K562 (cell line): Measurements from ENCODE around the gene KLF13. TPM values are rescaled to one million over a fixed set of nuclear protein-coding genes. Genes with fewer than 3 reads are reported as not detected.

Experiments
- ADNP ChIP-seq: fragments of 200-800 bp; sonication (Bioruptor generic); IDR thresholded peaks from 2 replicates; pipeline ENCODE4 v1.6.1; 2016; ENCODE audit warnings: missing genetic modification characterization, missing compliant biosample characterization
- BDP1 ChIP-seq: IDR thresholded peaks from 3 replicates; pipeline ENCODE4 v1.6.1; 2011; ENCODE audit not compliant: insufficient read length, insufficient read depth
- CBX1 ChIP-seq: sonication (generic); IDR thresholded peaks from 2 replicates; pipeline ENCODE4 v1.6.1; 2016; ENCODE audit warnings: antibody characterized with exemption, low read depth, mild to moderate bottlenecking
- E2F4 ChIP-seq: sonication (generic); formaldehyde crosslinking; IDR thresholded peaks from 2 replicates; pipeline ENCODE4 v1.8.0; 2022; ENCODE audit warnings: mild to moderate bottlenecking, low read depth, missing genetic modification reagents
- ELF2 ChIP-seq: fragments of 250-450 bp; sonication (Bioruptor Pico); IDR thresholded peaks from 2 replicates; pipeline ENCODE4 v1.5.0; 2021; ENCODE audit warnings: mild to moderate bottlenecking
- GABPA ChIP-seq: fragments of 200-800 bp; sonication (Bioruptor generic); conservative IDR thresholded peaks from 2 replicates; pipeline ENCODE4 v1.6.1; 2016; ENCODE audit warnings: low read depth, missing genetic modification characterization, missing compliant biosample characterization
- GABPB1 ChIP-seq: sonication (generic); formaldehyde crosslinking; IDR thresholded peaks from 2 replicates; pipeline ENCODE4 v1.8.0; 2022; ENCODE audit warnings: mild to moderate bottlenecking, missing genetic modification reagents
- HCFC1 ChIP-seq: IDR thresholded peaks from 2 replicates; pipeline ENCODE4 v1.6.1; 2012; ENCODE audit warnings: low read depth, low read length, improper control_type of control experiment
- HNRNPLL ChIP-seq: fragments of 200-400 bp; formaldehyde crosslinking; IDR thresholded peaks from 2 replicates; pipeline ENCODE4 v1.6.1; 2017; ENCODE audit warnings: low read length, low read depth, mild to moderate bottlenecking; ENCODE audit not compliant: poor library complexity, severe bottlenecking
- KDM5B ChIP-seq: fragments of 200-600 bp; sonication (generic); IDR thresholded peaks from 2 replicates; pipeline ENCODE4 v1.6.1; 2012; ENCODE audit warnings: low read depth, mild to moderate bottlenecking, moderate library complexity, low read length, control low read depth, inconsistent platforms; ENCODE audit not compliant: insufficient replicate concordance
- MAX ChIP-seq: sonication (generic); formaldehyde crosslinking; IDR thresholded peaks from 2 replicates; pipeline ENCODE4 v1.9.0; 2022; ENCODE audit warnings: mild to moderate bottlenecking, missing genetic modification reagents
- NR1H2 ChIP-seq: sonication (generic); formaldehyde crosslinking; IDR thresholded peaks from 2 replicates; pipeline ENCODE4 v1.4.0; 2020; ENCODE audit warnings: mild to moderate bottlenecking, missing genetic modification reagents
- SRSF9 ChIP-seq: fragments of 200-400 bp; formaldehyde crosslinking; IDR thresholded peaks from 2 replicates; pipeline ENCODE4 v1.6.1; 2017; ENCODE audit warnings: low read depth, low read length, borderline replicate concordance
- TRIM28 ChIP-seq: fragments of 450-650 bp; IDR thresholded peaks from 2 replicates; pipeline ENCODE4 v1.6.1; 2017
- ZBTB40 ChIP-seq, 2 experiments: fragments of 450-650 bp in 1 of 2; sonication (generic) in 1 of 2; formaldehyde crosslinking in 1 of 2; IDR thresholded peaks; 2 replicates each; pipeline versions ENCODE4 v1.7.1 to v1.9.0; 2016 to 2022; ENCODE audit warnings: inconsistent platforms in 1 of 2, mild to moderate bottlenecking in 1 of 2, missing genetic modification reagents in 1 of 2
- ZZZ3 ChIP-seq: fragments of 450-650 bp; IDR thresholded peaks from 2 replicates; pipeline ENCODE4 v1.6.1; 2016; ENCODE audit warnings: antibody characterized with exemption, mild to moderate bottlenecking, moderate library complexity
- polyA plus RNA-seq, 8 experiments: library from polyadenylated mRNA; depleted of rRNA in 4 of 8; stranded (reverse) in 5 of 8; unstranded in 3 of 8; fragments of >200 nt; fragmentation: Nextera tagmentation in 2 of 8; fragmentation: Illumina TruSeq in 1 of 8; extraction: Ambion mirVana in 2 of 8; extraction: Trizol in 1 of 8; gene quantifications; 2 replicates each; pipeline versions ENCODE4 v1.2.1 to v1.2.3, GENCODE V29; 2011 to 2014; ENCODE audit warnings: inconsistent platforms in 1 of 8, missing spikeins in 1 of 8
- total RNA-seq, 7 experiments: library from RNA; depleted of rRNA in 6 of 7; stranded (reverse); fragments of >200 nt in 6 of 7; fragmentation: Illumina TruSeq in 2 of 7; extraction: Trizol in 2 of 7; gene quantifications; 2 replicates each; pipeline versions ENCODE4 v1.2.1 to v1.2.3, GENCODE V29; 2011 to 2021; ENCODE audit warnings: low replicate concordance in 1 of 7

The KLF13 gene
- total and polyA plus RNA-seq, 9 of the 15 experiments (the other 6 are each of a cell fraction or from before 2014, with no cell fraction given) = 1.8 to 10.5 (median 4.8) TPM

GRCh38 chr15:31326156-31326874 lies at the start of gene KLF13 (continued):
- no peak for TF ChIP-seq SRSF9
- TF ChIP-seq TRIM28 = no peak
- TF ChIP-seq BDP1 = no peak
- TF ChIP-seq HCFC1 = peak; percentile 40; the same call in 1 of the 2 replicates
- peak; percentile 60; the same call in 1 of the 2 replicates for TF ChIP-seq GABPB1
- TF ChIP-seq CBX1 = no peak
- no peak for TF ChIP-seq E2F4 (CRISPR knock-in tag)
- no peak for TF ChIP-seq ADNP
- peak; percentile 74 for TF ChIP-seq GABPA (tag)
- no peak for TF ChIP-seq NR1H2
- TF ChIP-seq KDM5B = peak; percentile 23
- TF ChIP-seq ZZZ3 = no peak
- TF ChIP-seq ZBTB40 (IDR thresholded peaks at IDR 0.05) = 0 out of 2 replicates have a peak, but pooled peaks have one; percentile 41
- no peak for TF ChIP-seq ZBTB40 (CRISPR knock-in tag; IDR thresholded peaks at IDR 0.05)
- no peak for TF ChIP-seq MAX (CRISPR knock-in tag)
- TF ChIP-seq HNRNPLL = no peak
- TF ChIP-seq ELF2 (CRISPR knock-in tag) = no peak
